OCI-LY3 (cell line): ENCODE data around the gene FRMD8.

Source experiments
- H2AFZ ChIP-seq: fragments of 200-600, 300-600 bp; shearing (Covaris generic); 2 replicates; pipeline ENCODE4 v1.6.0; 2014; ENCODE audit warnings: antibody characterized with exemption, low read depth, low read length
- H3K27ac ChIP-seq: fragments of 200-600, 300-600 bp; sonication (generic); 2 replicates; pipeline ENCODE4 v1.5.1; 2014; ENCODE audit warnings: mild to moderate bottlenecking, low read length, moderate library complexity, mixed read lengths
- H3K27me3 ChIP-seq: fragments of 200-600, 300-600 bp; sonication (generic); 2 replicates; pipeline ENCODE4 v1.6.1; 2014; ENCODE audit warnings: low read depth, low read length, mixed read lengths
- H3K36me3 ChIP-seq: fragments of 200-600, 300-600 bp; sonication (generic); replicated peaks from 2 replicates; pipeline ENCODE3; 2014; ENCODE audit warnings: low read depth, low read length, mixed read lengths
- H3K4me1 ChIP-seq: fragments of 300-600, 200-600 bp; sonication (generic); 2 replicates; pipeline ENCODE4 v1.6.1; 2014; ENCODE audit warnings: low read length, mixed read lengths
- H3K4me2 ChIP-seq: fragments of 200-600, 300-600 bp; sonication (generic); 2 replicates; pipeline ENCODE4 v1.6.1; 2014; ENCODE audit warnings: low read length, mixed read lengths
- H3K4me3 ChIP-seq: fragments of 300-600, 200-600 bp; sonication (generic); 2 replicates; pipeline ENCODE4 v1.5.1; 2014; ENCODE audit warnings: antibody characterized with exemption, mild to moderate bottlenecking, low read length, moderate library complexity
- H3K79me2 ChIP-seq: fragments of 300-600, 200-600 bp; shearing (Covaris generic); 2 replicates; pipeline ENCODE4 v1.6.1; 2014; ENCODE audit warnings: mild to moderate bottlenecking, low read length, mixed read lengths
- H3K9ac ChIP-seq: fragments of 300-600, 200-600 bp; shearing (Covaris generic); 2 replicates; pipeline ENCODE4 v1.6.0; 2014; ENCODE audit warnings: mild to moderate bottlenecking, low read length, moderate library complexity
- H3K9me3 ChIP-seq: fragments of 200-600, 300-600 bp; shearing (Covaris generic); 2 replicates; pipeline ENCODE4 v1.6.1; 2014; ENCODE audit warnings: low read length, mixed read lengths; ENCODE audit not compliant: insufficient read depth
- H4K20me1 ChIP-seq: fragments of 200-600, 300-600 bp; sonication (generic); 2 replicates; pipeline ENCODE4 v1.6.1; 2016; ENCODE audit warnings: low read length, mixed read lengths; ENCODE audit not compliant: insufficient read depth
- CTCF ChIP-seq: fragments of 200-600, 300-600 bp; sonication (generic); IDR thresholded peaks from 2 replicates; pipeline ENCODE4 v1.5.1; 2014; ENCODE audit warnings: antibody characterized with exemption, low read length, low read depth
- EZH2phosphoT487 ChIP-seq: fragments of 200-600 bp; shearing (Covaris generic); IDR thresholded peaks from 2 replicates; pipeline ENCODE4 v1.6.1; 2018; ENCODE audit warnings: antibody characterized with exemption, mixed run types, low read depth

The FRMD8 gene

GRCh38 chr11:65354265-65355012, 32.0 kb upstream of the FRMD8 start, which contains the start of gene TIGD3:
Gene TIGD3, plus strand, starts transcription at chr11:65354751. Its CDS starts 1,058 bp downstream, at chr11:65355809.
- no peaks in the 10 kb centered on the region for H3K79me2 ChIP-seq
- no peaks in the 10 kb centered on the region for H3K9me3 ChIP-seq
- peaks cover 11% of the 10 kb centered on the region for H3K4me1 ChIP-seq
- H3K9ac ChIP-seq, result peak within 1 kb of the TSS; percentile 68
- 0 out of 2 replicates have a peak within 1 kb of the TSS, but pooled peaks have one; percentile 0 for H3K27ac ChIP-seq
- TF ChIP-seq CTCF (0 out of 2 replicates have a peak, but pooled peaks have one; percentile 3), EZH2phosphoT487 (no peak)
- peak within 1 kb of the TSS; percentile 19; the same call in 1 of the 2 replicates for H2AFZ ChIP-seq
- H3K4me3 ChIP-seq, result peak within 1 kb of the TSS; percentile 79
- peak within 1 kb of the TSS; percentile 97 for H3K4me2 ChIP-seq
- peaks cover 21% of the 10 kb centered on the region for H3K36me3 ChIP-seq
- no peaks in the 10 kb centered on the region for H4K20me1 ChIP-seq
- peaks cover 10% of the 10 kb centered on the region; the same call in 1 of the 2 replicates for H3K27me3 ChIP-seq

GRCh38 chr11:65355013-65355775, 31.2 kb upstream of the FRMD8 start:
- peak overlapping the region; percentile 19; the same call in 1 of the 2 replicates for H2AFZ ChIP-seq

GRCh38 chr11:65355776-65356393, 30.6 kb upstream of the FRMD8 start:
- Histone ChIP-seq H2AFZ (no peak overlapping the region), H3K27ac (no peak overlapping the region), H3K27me3 (peaks cover 10% of the 10 kb centered on the region; the same call in 1 of the 2 replicates), H3K9me3 (no peaks in the 10 kb centered on the region), H3K9ac (peak overlapping the region; percentile 68), H3K79me2 (no peaks in the 10 kb centered on the region), H3K4me3 (peak overlapping the region; percentile 76), H3K4me2 (peak overlapping the region; percentile 97), H4K20me1 (no peaks in the 10 kb centered on the region), H3K4me1 (peaks cover 11% of the 10 kb centered on the region), H3K36me3 (peaks cover 15% of the 10 kb centered on the region)
- TF ChIP-seq CTCF (no peak), EZH2phosphoT487 (no peak)

More at GRCh38 chr11:65355013-65355775, 31.2 kb upstream of the FRMD8 start:
- Histone ChIP-seq H3K4me3 (peak overlapping the region; percentile 76), H3K36me3 (peaks cover 16% of the 10 kb centered on the region), H3K9me3 (no peaks in the 10 kb centered on the region), H3K9ac (peak overlapping the region; percentile 68), H3K79me2 (no peaks in the 10 kb centered on the region), H3K4me2 (peak overlapping the region; percentile 97), H4K20me1 (no peaks in the 10 kb centered on the region), H3K27ac (0 out of 2 replicates have a peak overlapping the region, but pooled peaks have one; percentile 0), H3K4me1 (peaks cover 11% of the 10 kb centered on the region), H3K27me3 (peaks cover 10% of the 10 kb centered on the region; the same call in 1 of the 2 replicates)
- TF ChIP-seq EZH2phosphoT487 (no peak), CTCF (no peak)
